ENCODE measurements around the gene INPP5A. TPM values are rescaled to one million over a fixed set of nuclear protein-coding genes. Genes with fewer than 3 reads are reported as not detected.
A peak's percentile ranks its signal among the peaks of the same experiment; 100 is the strongest.

INPP5A gene
- total RNA-seq, 1 donor from 2014 or later = 105 TPM

GRCh38 chr10:132507409-132507955 lies 30.1 kb upstream of the INPP5A start:
- Histone ChIP-seq H3K27ac (replicated peaks) (peak overlapping the region; percentile 79), H3K4me1 (peaks cover 75% of the 10 kb centered on the region), H3K27me3 (ENCODE audit: low read depth) (no peaks in the 10 kb centered on the region), H3K9me3 (replicated peaks) (no peaks in the 10 kb centered on the region), H3K4me3 (no peak overlapping the region), H3K36me3 (no peaks in the 10 kb centered on the region)
- no peak for TF ChIP-seq CTCF (IDR thresholded peaks at IDR 0.05; ENCODE audit: borderline replicate concordance)
- intact Hi-C loops (cut with micrococcal nuclease) = no loop called here
- DNase-seq = no peak

GRCh38 chr10:132507956-132508490 lies 29.6 kb upstream of the INPP5A start:
- Histone ChIP-seq H3K27ac (replicated peaks) (peak overlapping the region; percentile 79), H3K36me3 (no peaks in the 10 kb centered on the region), H3K9me3 (replicated peaks) (no peaks in the 10 kb centered on the region), H3K4me3 (no peak overlapping the region), H3K27me3 (ENCODE audit: low read depth) (no peaks in the 10 kb centered on the region), H3K4me1 (peaks cover 78% of the 10 kb centered on the region)
- no peak for TF ChIP-seq CTCF (IDR thresholded peaks at IDR 0.05; ENCODE audit: borderline replicate concordance)
- intact Hi-C loops (cut with micrococcal nuclease) = no loop called here
- DNase-seq = no peak

GRCh38 chr10:132508581-132509443 lies 28.8 kb upstream of the INPP5A start:
- TF ChIP-seq CTCF (IDR thresholded peaks at IDR 0.05; ENCODE audit: borderline replicate concordance) = peak; percentile 60
- no peaks in the 10 kb centered on the region for H3K27me3 ChIP-seq (ENCODE audit: low read depth)
- no peak overlapping the region for H3K4me3 ChIP-seq
- peaks cover 75% of the 10 kb centered on the region for H3K4me1 ChIP-seq
- peak overlapping the region; percentile 79 for H3K27ac ChIP-seq (replicated peaks)
- no peaks in the 10 kb centered on the region for H3K9me3 ChIP-seq (replicated peaks)
- no peaks in the 10 kb centered on the region for H3K36me3 ChIP-seq
- intact Hi-C loops (cut with micrococcal nuclease) = no loop called here
- DNase-seq = peak; percentile 64

- H3K36me3 ChIP-seq = no peaks in the 10 kb centered on the region
- H3K27ac ChIP-seq (replicated peaks) = peak overlapping the region; percentile 79
- H3K27me3 ChIP-seq (ENCODE audit: low read depth) = no peaks in the 10 kb centered on the region
- intact Hi-C loops (cut with micrococcal nuclease) = no loop called here
- H3K4me1 ChIP-seq = peaks cover 68% of the 10 kb centered on the region
- H3K4me3 ChIP-seq = no peak overlapping the region
- no peak for DNase-seq
- H3K9me3 ChIP-seq (replicated peaks) = no peaks in the 10 kb centered on the region
- TF ChIP-seq CTCF (IDR thresholded peaks at IDR 0.05; ENCODE audit: borderline replicate concordance) = no peak
Measured at GRCh38 chr10:132509506-132510173, 27.9 kb upstream of the INPP5A start.

GRCh38 chr10:132510174-132510611 lies 27.4 kb upstream of the INPP5A start:
- Histone ChIP-seq H3K27ac (replicated peaks) (peak overlapping the region; percentile 79), H3K36me3 (no peaks in the 10 kb centered on the region), H3K9me3 (replicated peaks) (no peaks in the 10 kb centered on the region), H3K4me1 (peaks cover 69% of the 10 kb centered on the region), H3K27me3 (ENCODE audit: low read depth) (no peaks in the 10 kb centered on the region), H3K4me3 (no peak overlapping the region)
- no peak for TF ChIP-seq CTCF (IDR thresholded peaks at IDR 0.05; ENCODE audit: borderline replicate concordance)
- intact Hi-C loops (cut with micrococcal nuclease) = no loop called here
- no peak for DNase-seq

All from left ventricle myocardium inferior (tissue), 1 donor.